ENCODE measurements around the gene TMEM229A. TPM values are rescaled to one million over a fixed set of nuclear protein-coding genes. Genes with fewer than 3 reads are reported as not detected.
"Not testable (repeated sequence)": the region's sequence is repeated elsewhere in the genome, so short reads cannot be mapped to it uniquely, and the experiment has no call there.

The TMEM229A gene
- not detected in 2 replicates for total RNA-seq

DNA sequence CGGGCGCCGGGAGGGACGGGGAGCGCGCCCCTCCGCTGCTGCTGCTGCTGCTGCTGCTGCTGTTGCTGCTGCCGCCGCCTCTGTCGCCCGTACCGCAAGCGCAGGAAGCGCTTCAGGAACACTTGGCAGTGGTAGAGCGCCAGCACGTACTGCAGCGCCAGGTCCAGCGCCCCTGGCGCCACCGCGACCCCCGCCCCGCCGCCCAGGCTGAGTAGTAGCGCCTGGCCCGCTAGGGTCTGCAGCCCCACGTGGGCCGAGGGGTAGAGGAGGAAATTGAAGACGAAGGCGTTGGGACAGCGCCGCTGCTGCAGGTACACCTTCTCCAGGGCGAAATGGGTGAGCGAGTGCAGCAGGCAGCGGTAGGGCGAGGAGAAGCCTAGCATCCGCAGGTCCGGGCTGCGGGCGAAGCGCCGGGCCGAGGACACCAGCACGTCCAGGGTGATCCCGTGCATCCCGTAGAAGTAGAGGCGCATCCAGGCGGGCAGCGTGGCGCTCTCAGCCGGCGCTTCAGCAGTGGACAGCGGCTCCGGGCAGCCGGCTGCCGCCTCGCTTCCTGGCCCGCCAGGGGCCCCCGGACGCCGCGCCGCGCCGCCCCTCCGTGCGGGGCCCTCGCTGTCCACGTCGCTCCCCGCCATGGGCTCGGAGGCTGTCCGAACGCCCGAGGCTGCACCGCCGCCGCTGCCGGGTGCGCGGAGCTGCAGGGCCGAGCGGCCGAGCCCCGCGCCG, at the start of gene TMEM229A:
Gene TMEM229A, minus strand, starts transcription at position 699 of the 726 bp plus-strand sequence. Its CDS starts 64 bp downstream, at position 635.
- DNase-seq (ENCODE audit: low read depth) = no peak
- peak within 1 kb of the TSS; percentile 44 for H3K4me3 ChIP-seq (ENCODE audit: low read depth, low read length)
- TF ChIP-seq CTCF (conservative IDR thresholded peaks at IDR 0.05; ENCODE audit: low read depth, low read length) = no peak

DNA sequence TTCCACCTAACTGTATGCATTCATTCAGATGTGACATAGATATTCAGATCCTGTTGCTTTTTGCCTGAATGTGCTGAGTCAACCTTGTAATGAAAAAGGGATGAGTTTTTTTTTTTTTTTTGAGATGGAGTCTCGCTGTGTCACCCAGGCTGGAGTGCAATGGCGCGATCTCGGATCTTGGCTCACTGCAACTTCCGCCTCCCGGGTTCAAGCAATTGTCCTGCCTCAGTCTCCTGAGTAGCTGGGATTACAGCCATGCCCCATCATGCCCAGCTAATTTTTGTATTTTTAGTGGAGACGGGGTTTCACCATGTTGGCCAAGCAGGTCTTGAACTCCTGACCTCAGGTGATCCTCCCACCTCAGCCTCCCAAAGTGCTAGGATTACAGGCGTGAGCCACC, 49.4 kb upstream of the TMEM229A start:
- DNase-seq (ENCODE audit: low read depth); H3K4me3 ChIP-seq (ENCODE audit: low read depth, low read length): not testable (repeated sequence)

GRCh38 chr7:124077546-124077945, 44.7 kb upstream of the TMEM229A start:
- no peak for TF ChIP-seq CTCF (conservative IDR thresholded peaks at IDR 0.05; ENCODE audit: low read depth, low read length)
- DNase-seq (ENCODE audit: low read depth) = no peak
- H3K4me3 ChIP-seq (ENCODE audit: low read depth, low read length) = no peak overlapping the region

DNA sequence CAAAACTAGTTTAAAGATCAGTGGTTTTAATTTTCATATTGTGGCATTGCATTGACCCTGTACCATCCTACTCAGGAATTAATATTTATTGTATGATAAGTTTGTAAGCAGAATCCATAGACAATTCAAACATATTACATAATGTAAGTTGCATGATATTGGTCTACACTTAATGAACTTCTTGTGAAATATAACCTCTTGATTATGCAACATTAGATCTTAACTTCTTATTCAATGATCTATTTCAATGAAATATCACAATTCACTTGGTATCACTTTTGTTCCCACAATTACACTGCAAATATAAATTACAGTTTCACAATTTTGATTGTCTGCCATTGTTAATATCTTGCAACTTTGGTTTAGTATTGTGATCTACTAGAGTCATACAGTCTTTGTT, 44.0 kb upstream of the TMEM229A start:
- no peak for DNase-seq (ENCODE audit: low read depth)
- no peak for TF ChIP-seq CTCF (conservative IDR thresholded peaks at IDR 0.05; ENCODE audit: low read depth, low read length)
- no peak overlapping the region for H3K4me3 ChIP-seq (ENCODE audit: low read depth, low read length)

GRCh38 chr7:124074007-124074406, 41.1 kb upstream of the TMEM229A start:
- DNase-seq (ENCODE audit: low read depth) = no peak
- no peak for TF ChIP-seq CTCF (conservative IDR thresholded peaks at IDR 0.05; ENCODE audit: low read depth, low read length)
- no peak overlapping the region for H3K4me3 ChIP-seq (ENCODE audit: low read depth, low read length)

DNA sequence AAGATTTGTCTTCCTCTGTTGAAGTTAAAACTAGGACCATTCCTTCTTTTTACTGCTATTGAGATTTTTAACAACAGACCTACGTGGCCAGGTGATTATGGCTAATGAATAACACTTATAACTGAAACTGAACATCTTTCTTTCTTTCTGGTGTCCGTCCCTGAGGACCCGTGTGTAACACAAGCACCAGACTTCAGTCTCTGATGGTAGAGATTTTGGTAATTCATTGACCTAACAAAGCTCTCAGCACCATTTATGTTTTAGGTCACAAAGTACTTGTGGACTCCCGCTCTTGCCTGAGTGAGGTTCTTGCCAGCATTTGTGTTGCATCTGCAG, 40.4 kb upstream of the TMEM229A start:
- TF ChIP-seq CTCF (conservative IDR thresholded peaks at IDR 0.05; ENCODE audit: low read depth, low read length) = no peak
- no peak for DNase-seq (ENCODE audit: low read depth)
- no peak overlapping the region for H3K4me3 ChIP-seq (ENCODE audit: low read depth, low read length)

GRCh38 chr7:124072603-124073309, 39.9 kb upstream of the TMEM229A start:
- H3K4me3 ChIP-seq (ENCODE audit: low read depth, low read length) = no peak overlapping the region
- TF ChIP-seq CTCF (conservative IDR thresholded peaks at IDR 0.05; ENCODE audit: low read depth, low read length) = no peak
- no peak for DNase-seq (ENCODE audit: low read depth)
